Loucy (cell line): ENCODE results near the gene LOXHD1.

Source experiments
- H2AFZ ChIP-seq: fragments of 200-600 bp; sonication (generic); 2 replicates; pipeline ENCODE4 v1.6.0; 2016; ENCODE audit warnings: antibody characterized with exemption, mild to moderate bottlenecking, low read length, moderate library complexity
- H3F3A ChIP-seq: fragments of 200-600 bp; 2 replicates; pipeline ENCODE4 v1.6.0; 2016; ENCODE audit warnings: antibody characterized with exemption, low read depth, mild to moderate bottlenecking
- H3K27me3 ChIP-seq: fragments of 200-600 bp; sonication (generic); 2 replicates; pipeline ENCODE4 v1.6.1; 2014; ENCODE audit warnings: low read length, mild to moderate bottlenecking; ENCODE audit not compliant: insufficient read depth, poor library complexity, severe bottlenecking
- H3K36me3 ChIP-seq: fragments of 200-600 bp; sonication (generic); 2 replicates; pipeline ENCODE4 v1.6.1; 2016; ENCODE audit warnings: low read length; ENCODE audit not compliant: insufficient read depth
- H3K4me1 ChIP-seq: fragments of 200-600 bp; sonication (generic); 2 replicates; pipeline ENCODE4 v1.5.1; 2014; ENCODE audit warnings: low read length, mild to moderate bottlenecking; ENCODE audit not compliant: insufficient read depth, poor library complexity, severe bottlenecking
- H3K4me2 ChIP-seq: fragments of 200-600 bp; sonication (generic); 2 replicates; pipeline ENCODE4 v1.6.0; 2014; ENCODE audit warnings: antibody characterized with exemption, low read length, low read depth, mild to moderate bottlenecking; ENCODE audit not compliant: poor library complexity, severe bottlenecking
- H3K4me3 ChIP-seq: fragments of 200-600 bp; sonication (generic); 2 replicates; pipeline ENCODE4 v1.5.1; 2014; ENCODE audit warnings: low read length, mild to moderate bottlenecking, mixed read lengths; ENCODE audit not compliant: poor library complexity, severe bottlenecking
- H3K79me2 ChIP-seq: fragments of 200-600 bp; sonication (generic); 2 replicates; pipeline ENCODE4 v1.6.1; 2014; ENCODE audit warnings: low read length; ENCODE audit not compliant: insufficient read depth
- H3K9ac ChIP-seq: fragments of 200-600 bp; sonication (generic); 2 replicates; pipeline ENCODE4 v1.6.0; 2014; ENCODE audit warnings: mild to moderate bottlenecking, low read depth, low read length, moderate library complexity; ENCODE audit not compliant: poor library complexity, severe bottlenecking
- H3K9me2 ChIP-seq: fragments of 200-600 bp; sonication (generic); replicated peaks from 2 replicates; pipeline ENCODE4 v1.6.1; 2016; ENCODE audit warnings: low read depth, low read length, mixed read lengths
- H3K9me3 ChIP-seq: fragments of 200-600 bp; sonication (generic); 2 replicates; pipeline ENCODE4 v1.6.1; 2014; ENCODE audit warnings: mild to moderate bottlenecking, antibody characterized with exemption, low read length, low read depth; ENCODE audit not compliant: insufficient read depth
- H4K20me1 ChIP-seq: fragments of 200-600 bp; sonication (generic); 2 replicates; pipeline ENCODE4 v1.6.0; 2014; ENCODE audit warnings: antibody characterized with exemption, low read length, mild to moderate bottlenecking; ENCODE audit not compliant: insufficient read depth, poor library complexity, severe bottlenecking
- EZH2phosphoT487 ChIP-seq: fragments of 200-600 bp; IDR thresholded peaks from 2 replicates; pipeline ENCODE4 v1.6.1; 2018; ENCODE audit warnings: antibody characterized with exemption, mild to moderate bottlenecking, moderate library complexity, borderline replicate concordance
- TF ChIP-seq, protein P1 (sequence below): fragments of 200-600 bp; sonication (generic); conservative IDR thresholded peaks from 2 replicates; pipeline ENCODE4 v1.5.1; 2014; ENCODE audit warnings: mild to moderate bottlenecking, antibody characterized with exemption, low read length

The LOXHD1 gene

DNA sequence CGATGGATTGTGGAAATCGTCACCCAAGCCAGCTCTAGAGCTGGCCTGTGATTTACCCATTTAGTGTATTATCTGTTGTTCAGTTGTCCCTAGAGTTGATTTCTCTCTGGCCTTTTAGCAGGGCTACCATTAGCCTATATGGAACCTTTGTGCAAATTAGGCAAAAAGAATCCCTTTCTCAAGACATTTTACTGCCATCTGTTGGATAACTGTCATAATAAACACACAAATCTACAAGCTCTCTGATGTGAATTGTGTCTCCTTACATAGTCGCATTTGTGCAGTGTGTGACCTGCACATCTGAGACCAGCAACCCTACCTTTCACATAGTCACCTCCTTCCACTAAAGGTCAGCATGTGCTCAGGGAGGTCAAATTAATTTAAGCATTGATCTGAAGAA is 34.0 kb downstream of the LOXHD1 start:
- Histone ChIP-seq H3K9me2 (no peaks in the 10 kb centered on the region), H3K4me3 (no peak overlapping the region), H3K4me1 (no peaks in the 10 kb centered on the region), H3K9ac (peak overlapping the region; percentile 12), H3K4me2 (no peak overlapping the region), H2AFZ (no peak overlapping the region), H3K36me3 (no peaks in the 10 kb centered on the region), H3K27me3 (no peaks in the 10 kb centered on the region), H4K20me1 (no peaks in the 10 kb centered on the region), H3K9me3 (no peaks in the 10 kb centered on the region), H3F3A (no peaks in the 10 kb centered on the region), H3K79me2 (no peaks in the 10 kb centered on the region)
- TF ChIP-seq, protein P1, sequence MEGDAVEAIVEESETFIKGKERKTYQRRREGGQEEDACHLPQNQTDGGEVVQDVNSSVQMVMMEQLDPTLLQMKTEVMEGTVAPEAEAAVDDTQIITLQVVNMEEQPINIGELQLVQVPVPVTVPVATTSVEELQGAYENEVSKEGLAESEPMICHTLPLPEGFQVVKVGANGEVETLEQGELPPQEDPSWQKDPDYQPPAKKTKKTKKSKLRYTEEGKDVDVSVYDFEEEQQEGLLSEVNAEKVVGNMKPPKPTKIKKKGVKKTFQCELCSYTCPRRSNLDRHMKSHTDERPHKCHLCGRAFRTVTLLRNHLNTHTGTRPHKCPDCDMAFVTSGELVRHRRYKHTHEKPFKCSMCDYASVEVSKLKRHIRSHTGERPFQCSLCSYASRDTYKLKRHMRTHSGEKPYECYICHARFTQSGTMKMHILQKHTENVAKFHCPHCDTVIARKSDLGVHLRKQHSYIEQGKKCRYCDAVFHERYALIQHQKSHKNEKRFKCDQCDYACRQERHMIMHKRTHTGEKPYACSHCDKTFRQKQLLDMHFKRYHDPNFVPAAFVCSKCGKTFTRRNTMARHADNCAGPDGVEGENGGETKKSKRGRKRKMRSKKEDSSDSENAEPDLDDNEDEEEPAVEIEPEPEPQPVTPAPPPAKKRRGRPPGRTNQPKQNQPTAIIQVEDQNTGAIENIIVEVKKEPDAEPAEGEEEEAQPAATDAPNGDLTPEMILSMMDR, result peak; percentile 40
- TF ChIP-seq EZH2phosphoT487, result no peak

DNA sequence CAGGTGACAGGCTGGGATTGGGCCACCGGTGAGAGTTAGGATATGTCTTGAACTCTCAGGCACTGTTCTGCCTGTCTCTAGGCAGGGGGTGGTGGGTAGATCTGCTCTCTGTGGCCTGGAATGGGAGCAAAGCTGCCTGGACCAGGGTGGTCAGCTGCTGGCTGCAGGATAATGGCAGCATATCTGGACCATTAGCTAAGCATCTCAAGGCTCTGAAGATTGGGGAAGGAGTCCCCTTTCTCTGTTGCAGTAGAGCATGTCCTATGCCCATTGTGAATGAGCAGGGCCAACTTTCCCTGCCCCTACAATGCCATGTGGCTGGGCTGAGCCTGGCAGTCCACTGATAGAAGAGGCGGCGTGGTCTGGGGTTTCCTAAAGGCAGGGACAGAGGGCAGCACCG is 34.6 kb downstream of the LOXHD1 start:
- Histone ChIP-seq H3K4me1 (no peaks in the 10 kb centered on the region), H2AFZ (no peak overlapping the region)

DNA sequence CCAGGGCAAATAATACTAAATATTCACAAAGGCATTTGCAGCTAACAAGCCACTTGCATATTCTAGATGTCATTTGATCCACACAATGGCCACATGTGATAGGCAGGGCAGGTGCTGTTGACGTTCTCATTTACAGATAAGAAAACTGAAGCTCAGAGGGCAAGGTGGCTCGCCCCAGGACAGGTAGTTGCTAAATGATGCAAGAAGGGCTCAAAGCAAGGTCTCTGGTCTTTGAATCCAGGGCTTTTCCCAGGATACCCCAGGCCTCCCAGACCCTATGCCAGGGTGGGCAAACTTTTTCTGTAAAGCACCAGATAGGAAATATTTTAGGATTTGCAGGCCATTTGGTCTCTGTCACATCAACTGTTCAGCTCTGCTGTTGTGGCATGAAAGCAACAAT is 35.1 kb downstream of the LOXHD1 start:
- no peaks in the 10 kb centered on the region for H4K20me1 ChIP-seq
- H3K9me2 ChIP-seq, result no peaks in the 10 kb centered on the region
- no peaks in the 10 kb centered on the region for H3K79me2 ChIP-seq
- TF ChIP-seq EZH2phosphoT487, result no peak
- TF ChIP-seq, protein P1, result no peak
- H3K27me3 ChIP-seq, result no peaks in the 10 kb centered on the region
- no peaks in the 10 kb centered on the region for H3K4me1 ChIP-seq
- no peak overlapping the region for H3K4me3 ChIP-seq
- no peaks in the 10 kb centered on the region for H3F3A ChIP-seq
- no peak overlapping the region for H3K9ac ChIP-seq
- H3K9me3 ChIP-seq, result no peaks in the 10 kb centered on the region
- H3K36me3 ChIP-seq, result no peaks in the 10 kb centered on the region
- H3K4me2 ChIP-seq, result no peak overlapping the region
- H2AFZ ChIP-seq, result no peak overlapping the region

More for the DNA sequence above, 34.6 kb downstream of the LOXHD1 start:
- Histone ChIP-seq H3K4me3 (no peak overlapping the region), H3K9ac (no peak overlapping the region), H3K4me2 (no peak overlapping the region), H3K27me3 (no peaks in the 10 kb centered on the region), H3K9me3 (no peaks in the 10 kb centered on the region), H3K36me3 (no peaks in the 10 kb centered on the region), H4K20me1 (no peaks in the 10 kb centered on the region), H3K79me2 (no peaks in the 10 kb centered on the region), H3F3A (no peaks in the 10 kb centered on the region), H3K9me2 (no peaks in the 10 kb centered on the region)
- TF ChIP-seq EZH2phosphoT487, result no peak
- TF ChIP-seq, protein P1, result no peak
